GM12892 (cell line): Measurements from ENCODE around the gene NSD2.
"Not testable (repeated sequence)": the region's sequence is repeated elsewhere in the genome, so short reads cannot be mapped to it uniquely, and the experiment has no call there.

ENCODE experiments used
- POLR2A ChIP-seq: IDR thresholded peaks from 2 replicates; pipeline ENCODE4 v1.6.1; 2011; ENCODE audit warnings: low read depth, low read length, control low read depth
- POLR2AphosphoS5 ChIP-seq: IDR thresholded peaks from 2 replicates; pipeline ENCODE4 v1.6.1; 2011; ENCODE audit warnings: low read depth, low read length, control low read depth
- TAF1 ChIP-seq: IDR thresholded peaks from 2 replicates; pipeline ENCODE4 v1.6.1; 2011; ENCODE audit warnings: low read depth, mild to moderate bottlenecking, control low read depth, low read length, borderline replicate concordance

GRCh38 chr4:1844618-1845017 lies 26.6 kb upstream of the NSD2 start:
- TF ChIP-seq POLR2AphosphoS5, TAF1, POLR2A: not testable (repeated sequence)
